Spleen (tissue), 11 donors: ENCODE measurements around the gene OPRD1. TPM values are rescaled to one million over a fixed set of nuclear protein-coding genes. Genes with fewer than 3 reads are reported as not detected.
A peak's percentile ranks its signal among the peaks of the same experiment; 100 is the strongest.
"Not testable (repeated sequence)": the region's sequence is repeated elsewhere in the genome, so short reads cannot be mapped to it uniquely, and the experiment has no call there.

Experiments
- DNase-seq: peaks from one replicate; pipeline ENCODE4 v3.0.0-alpha.2; 2020
- H3K27ac ChIP-seq, 8 donors: fragments of 200-600 bp; sonication (generic) in 7 of 8; 1 replicate in 4 of 8; 2 replicates in 4 of 8; pipeline versions ENCODE4 v1.5.0 to v1.8.0; 2016 to 2021; ENCODE audit warnings: inconsistent platforms in 4 of 8, mild to moderate bottlenecking in 4 of 8, moderate library complexity in 1 of 8
- H3K27me3 ChIP-seq, 7 donors: fragments of 200-600 bp; sonication (generic) in 6 of 7; replicated peaks in 1 of 7; 1 replicate in 4 of 7; 2 replicates in 3 of 7; pipeline versions ENCODE4 v1.5.0 to v1.8.0; 2016 to 2021; ENCODE audit warnings: inconsistent platforms in 3 of 7, mild to moderate bottlenecking in 1 of 7
- H3K36me3 ChIP-seq, 6 donors: fragments of 200-600 bp; sonication (generic) in 5 of 6; 1 replicate in 4 of 6; 2 replicates in 2 of 6; pipeline versions ENCODE4 v1.5.0 to v1.8.0; 2016 to 2021; ENCODE audit warnings: inconsistent platforms in 2 of 6
- H3K4me1 ChIP-seq, 6 donors: fragments of 200-600 bp; sonication (generic) in 5 of 6; 1 replicate in 3 of 6; 2 replicates in 3 of 6; pipeline versions ENCODE4 v1.5.0 to v1.8.0; 2016 to 2021; ENCODE audit warnings: inconsistent platforms in 3 of 6
- H3K4me3 ChIP-seq, 8 donors: fragments of 200-600 bp; sonication (generic) in 7 of 8; 1 replicate in 4 of 8; 2 replicates in 4 of 8; pipeline versions ENCODE4 v1.5.0 to v1.8.0; 2016 to 2021; ENCODE audit warnings: inconsistent platforms in 4 of 8, mild to moderate bottlenecking in 4 of 8, moderate library complexity in 2 of 8
- H3K9me3 ChIP-seq, 8 donors: fragments of 200-600 bp; sonication (generic) in 7 of 8; 1 replicate in 4 of 8; 2 replicates in 4 of 8; pipeline versions ENCODE4 v1.5.0 to v1.8.0; 2016 to 2021; ENCODE audit warnings: inconsistent platforms in 4 of 8
- POLR2A ChIP-seq, 3 donors: fragments of 450-650 bp; IDR thresholded peaks; one replicate each; pipeline ENCODE4 v1.5.1; 2017; ENCODE audit warnings: antibody characterized with exemption in 3 of 3, mild to moderate bottlenecking in 1 of 3
- POLR2AphosphoS5 ChIP-seq, 3 donors: sonication (generic); formaldehyde crosslinking; IDR thresholded peaks; one replicate each; pipeline ENCODE4 v1.5.1; 2017; ENCODE audit warnings: antibody characterized with exemption in 3 of 3
- WGBS, 5 donors: extraction: QIAGEN DNeasy Blood & Tissue Kit in 3 of 5; methylation state at CpG; one replicate each; pipeline versions ENCODE4 v1.1.5 to v1.1.7; 2013 to 2018; 5-methylcytosine and 5-hydroxymethylcytosine counted together
- intact Hi-C: fragments of 100-400 bp; cut with DNase I; formaldehyde crosslinking; loops from one replicate; pipeline ENCODE4 v1.15.0; 2023; ENCODE audit warnings: low total_unique reads
- polyA plus RNA-seq, 3 donors: library from polyadenylated mRNA; stranded (reverse); fragments of 200-250 nt; gene quantifications; one replicate each; pipeline ENCODE4 v1.2.1, GENCODE V29; 2013
- total RNA-seq, 7 donors: library from RNA; depleted of rRNA in 3 of 7; stranded (reverse); fragments of >200 nt in 3 of 7; fragmentation: NEBNext Ultra II Directional in 4 of 7; extraction: Animal tissue kit (Norgen Biotek cat#: 25700) in 4 of 7; gene quantifications; one replicate each; pipeline versions ENCODE4 v1.1.0 to v1.2.1, GENCODE V29; 2016 to 2021
- TF ChIP-seq, protein P1 (sequence below), 11 experiments: fragments of 200-600 bp in 7 of 11; fragments of 450-650 bp in 4 of 11; sonication (generic) in 4 of 11; IDR thresholded peaks in 8 of 11; conservative IDR thresholded peaks in 3 of 11; 1 replicate in 7 of 11; 2 replicates in 4 of 11; pipeline versions ENCODE4 v1.4.0 to v1.8.0; 2016 to 2021; ENCODE audit warnings: antibody characterized with exemption in 11 of 11, inconsistent platforms in 4 of 11, mild to moderate bottlenecking in 1 of 11
- donor health status: healthy with polysubstance abuse.
- donor health status: DM: no; HTN: no; CAD: no; lungs with moderate emphysema.
- donor health status: DM: no; HTN: no; CAD: no.
- donor health status: Bipolar disorder and iron deficiency.
- donor health status: healthy.
- donor health status: DM: no; HTN: no; CAD: no.
- donor health status: DM: yes; HTN: yes; CAD: no.

The OPRD1 gene
- total and polyA plus RNA-seq, 10 donors = not detected

DNA sequence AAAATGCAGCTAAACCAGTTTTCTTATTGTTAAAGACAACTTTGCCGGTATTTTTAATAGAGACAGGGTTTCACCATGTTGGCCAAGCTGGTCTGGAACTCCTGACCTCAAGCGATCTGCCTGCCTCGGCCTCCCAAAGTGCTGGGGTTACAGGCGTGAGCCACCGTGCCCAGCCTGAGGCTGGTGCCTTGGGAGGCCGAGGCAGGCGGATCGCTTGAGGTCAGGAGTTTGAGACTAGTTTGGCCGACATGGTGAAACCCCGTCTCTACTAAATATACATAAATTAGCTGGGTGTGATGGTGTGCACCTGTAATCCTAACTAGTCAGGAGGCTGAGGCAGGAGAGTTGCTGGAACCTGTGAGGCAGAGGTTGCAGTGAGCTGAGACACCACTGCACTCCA is 40.0 kb upstream of the OPRD1 start:
- H3K9me3 ChIP-seq, H3K4me3 ChIP-seq, intact Hi-C loops, H3K27me3 ChIP-seq, H3K27ac ChIP-seq, DNase-seq: not testable (repeated sequence)
- TF ChIP-seq POLR2AphosphoS5 (IDR thresholded peaks at IDR 0.05) = peak in 1 of 3 donors; percentile 40
- WGBS, 5 donors = 92 to 95% (median 94%) methylated on average over 10 of the region's 10 CpGs
- H3K4me1 ChIP-seq = peaks cover 0 to 42% (median 17%) of the 10 kb centered on the region in 6 donors
- peaks cover 0 to 67% (median 20%) of the 10 kb centered on the region in 6 donors for H3K36me3 ChIP-seq

DNA sequence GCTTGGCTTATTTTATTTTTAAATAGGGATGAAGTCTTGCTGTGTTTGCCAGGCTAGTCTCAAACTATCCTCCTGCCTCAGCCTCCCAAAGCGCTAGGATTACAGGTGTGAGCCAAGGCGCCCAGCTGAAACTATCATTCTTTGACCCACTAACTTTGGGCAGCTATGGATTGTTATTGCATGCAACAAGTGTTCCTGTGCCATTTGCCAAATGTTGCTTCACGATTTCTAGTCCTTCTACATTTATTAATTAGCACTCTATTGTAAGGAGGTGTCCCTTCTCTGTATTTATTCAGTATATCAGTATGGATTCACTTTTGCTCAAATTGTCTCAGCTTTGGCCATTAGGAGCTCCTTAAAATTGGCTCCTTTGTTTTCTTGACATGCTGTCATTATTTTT is 38.9 kb upstream of the OPRD1 start:
- WGBS, 5 donors = 95 to 97% (median 96%) methylated on average over 3 of the region's 3 CpGs
- no peaks in the 10 kb centered on the region for H3K27me3 ChIP-seq
- H3K9me3 ChIP-seq = no peaks in the 10 kb centered on the region
- H3K4me3 ChIP-seq = no peak overlapping the region
- no peak for DNase-seq
- TF ChIP-seq, protein P1, sequence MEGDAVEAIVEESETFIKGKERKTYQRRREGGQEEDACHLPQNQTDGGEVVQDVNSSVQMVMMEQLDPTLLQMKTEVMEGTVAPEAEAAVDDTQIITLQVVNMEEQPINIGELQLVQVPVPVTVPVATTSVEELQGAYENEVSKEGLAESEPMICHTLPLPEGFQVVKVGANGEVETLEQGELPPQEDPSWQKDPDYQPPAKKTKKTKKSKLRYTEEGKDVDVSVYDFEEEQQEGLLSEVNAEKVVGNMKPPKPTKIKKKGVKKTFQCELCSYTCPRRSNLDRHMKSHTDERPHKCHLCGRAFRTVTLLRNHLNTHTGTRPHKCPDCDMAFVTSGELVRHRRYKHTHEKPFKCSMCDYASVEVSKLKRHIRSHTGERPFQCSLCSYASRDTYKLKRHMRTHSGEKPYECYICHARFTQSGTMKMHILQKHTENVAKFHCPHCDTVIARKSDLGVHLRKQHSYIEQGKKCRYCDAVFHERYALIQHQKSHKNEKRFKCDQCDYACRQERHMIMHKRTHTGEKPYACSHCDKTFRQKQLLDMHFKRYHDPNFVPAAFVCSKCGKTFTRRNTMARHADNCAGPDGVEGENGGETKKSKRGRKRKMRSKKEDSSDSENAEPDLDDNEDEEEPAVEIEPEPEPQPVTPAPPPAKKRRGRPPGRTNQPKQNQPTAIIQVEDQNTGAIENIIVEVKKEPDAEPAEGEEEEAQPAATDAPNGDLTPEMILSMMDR (IDR thresholded peaks at IDR 0.05 in 8 of 11, conservative IDR thresholded peaks at IDR 0.05 in 3 of 11) = no peak
- no peak for TF ChIP-seq POLR2A (IDR thresholded peaks at IDR 0.05)
- no peak for TF ChIP-seq POLR2AphosphoS5 (IDR thresholded peaks at IDR 0.05)
- intact Hi-C loops = no loop called here
- no peak overlapping the region for H3K27ac ChIP-seq
- H3K36me3 ChIP-seq = peaks cover 0 to 56% (median 20%) of the 10 kb centered on the region in 6 donors
- H3K4me1 ChIP-seq = peaks cover 0 to 38% (median 16%) of the 10 kb centered on the region in 6 donors

DNA sequence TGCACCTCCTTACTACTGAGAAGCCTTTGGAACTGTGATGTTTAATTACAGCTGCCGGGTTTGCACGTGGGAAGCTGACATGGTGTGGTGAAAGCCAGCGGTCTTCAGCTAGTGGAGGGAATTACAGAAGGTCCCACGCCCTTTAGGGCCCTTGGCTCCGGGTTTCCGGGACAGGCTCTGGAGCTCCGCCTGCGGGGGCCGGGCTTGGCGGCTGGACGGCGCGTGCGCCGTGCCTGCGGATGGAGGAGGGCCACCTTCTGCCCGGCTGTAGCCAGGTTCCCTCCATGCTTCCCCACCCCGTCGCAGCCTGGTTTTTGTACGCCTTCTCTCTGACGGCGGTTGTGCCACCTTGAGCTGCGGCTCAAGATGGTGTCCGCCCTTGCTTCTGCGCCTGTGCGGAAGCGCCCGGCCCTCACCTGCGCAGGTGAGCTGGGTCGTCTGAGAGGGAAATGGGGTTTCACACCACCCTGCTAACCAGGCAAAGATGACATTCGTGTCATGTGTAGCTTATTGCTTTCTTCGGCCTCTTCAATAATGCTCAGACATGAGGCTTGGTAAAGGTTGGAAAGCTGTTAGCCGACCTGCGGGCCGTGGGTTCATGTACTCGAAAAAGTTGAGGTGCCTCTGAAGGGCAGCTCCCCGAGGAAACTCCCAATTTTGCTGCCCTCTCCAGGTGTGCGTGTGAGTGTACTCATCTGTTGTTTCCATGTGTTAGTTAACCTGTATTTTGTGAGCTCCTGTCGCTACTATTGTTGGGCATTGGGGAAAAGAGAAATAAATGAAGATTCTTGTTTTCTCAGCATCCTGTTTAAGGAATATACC is 36.6 kb upstream of the OPRD1 start:
- Histone ChIP-seq H3K4me1 (peaks cover 0 to 35% (median 17%) of the 10 kb centered on the region in 6 donors), H3K27ac (peak overlapping the region in 7 of 8 donors; percentile 49 to 83 (median 73)), H3K36me3 (peaks cover 0 to 34% (median 4%) of the 10 kb centered on the region in 6 donors), H3K27me3 (no peaks in the 10 kb centered on the region), H3K9me3 (no peaks in the 10 kb centered on the region), H3K4me3 (peak overlapping the region; percentile 14 to 76 (median 44))
- intact Hi-C loops = no loop called here
- WGBS, 5 donors = 13 to 19% (median 15%) methylated on average over 39 of the region's 39 CpGs
- DNase-seq = peak; percentile 93
- TF ChIP-seq, protein P1 (IDR thresholded peaks at IDR 0.05 in 8 of 11, conservative IDR thresholded peaks at IDR 0.05 in 3 of 11) = peak in 1 of 11 experiments; percentile 16
- TF ChIP-seq POLR2A (IDR thresholded peaks at IDR 0.05) (no peak), POLR2AphosphoS5 (IDR thresholded peaks at IDR 0.05) (peak; percentile 69 to 89 (median 78))

DNA sequence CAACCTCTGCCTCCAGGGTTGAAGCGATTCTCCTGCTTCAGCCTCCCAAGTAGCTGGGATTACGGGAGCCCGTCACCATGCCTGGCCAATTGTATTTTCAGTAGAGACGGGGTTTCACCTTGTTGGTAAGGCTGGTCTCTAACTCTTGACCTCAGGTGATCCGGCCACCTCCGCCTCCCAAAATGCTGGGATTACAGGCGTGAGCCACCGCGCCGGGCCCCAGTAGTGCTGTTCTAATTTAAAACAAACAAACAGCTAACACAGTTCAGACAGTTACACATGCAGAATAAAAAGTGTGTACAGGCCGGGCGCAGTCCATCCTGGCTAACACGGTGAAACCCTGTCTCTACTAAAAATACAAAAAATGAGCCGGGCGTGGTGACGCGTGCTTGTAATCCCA is 35.6 kb upstream of the OPRD1 start:
- DNase-seq = peak; percentile 29
- peaks cover 0 to 25% (median 3%) of the 10 kb centered on the region in 6 donors for H3K36me3 ChIP-seq
- no peak overlapping the region for H3K4me3 ChIP-seq
- no peak overlapping the region for H3K27ac ChIP-seq
- H3K4me1 ChIP-seq = peaks cover 0 to 38% (median 17%) of the 10 kb centered on the region in 6 donors
- TF ChIP-seq POLR2AphosphoS5 (IDR thresholded peaks at IDR 0.05) (no peak), POLR2A (IDR thresholded peaks at IDR 0.05) (no peak)
- H3K27me3 ChIP-seq = no peaks in the 10 kb centered on the region
- 96 to 99% (median 98%) methylated on average over 15 to 17 of the region's 17 CpGs for WGBS, 5 donors
- intact Hi-C loops = no loop called here
- H3K9me3 ChIP-seq = no peaks in the 10 kb centered on the region

DNA sequence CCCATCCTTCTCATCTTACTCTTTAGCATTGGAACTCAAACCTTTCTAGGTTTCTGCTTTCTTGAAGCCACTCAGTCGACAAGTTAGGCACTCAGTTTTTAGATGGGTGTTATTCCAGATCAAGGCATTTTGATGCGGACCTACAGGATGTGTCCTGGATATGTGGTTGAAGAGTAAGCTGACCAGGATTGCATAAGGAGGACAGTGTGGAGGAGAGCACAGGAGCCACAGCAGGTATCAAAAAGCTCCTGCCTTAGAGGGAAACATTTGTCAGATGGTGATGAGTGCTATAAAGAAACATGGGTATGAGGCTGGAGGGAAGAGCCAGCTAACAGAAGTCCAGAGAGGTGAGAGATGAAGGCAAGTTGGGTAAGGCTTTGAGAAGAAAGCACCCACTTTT is 33.9 kb upstream of the OPRD1 start:
- TF ChIP-seq POLR2AphosphoS5 (IDR thresholded peaks at IDR 0.05) = no peak
- H3K9me3 ChIP-seq = no peaks in the 10 kb centered on the region
- no peak overlapping the region for H3K27ac ChIP-seq
- peaks cover 0 to 38% (median 17%) of the 10 kb centered on the region in 6 donors for H3K4me1 ChIP-seq
- DNase-seq = no peak
- H3K36me3 ChIP-seq = peaks cover 0 to 9% (median 2%) of the 10 kb centered on the region in 6 donors
- H3K4me3 ChIP-seq = no peak overlapping the region
- 84 to 93% (median 88%) methylated on average over 2 of the region's 2 CpGs for WGBS, 5 donors
- H3K27me3 ChIP-seq = no peaks in the 10 kb centered on the region
- intact Hi-C loops = no loop called here
